Right cardiac atrium (tissue), 5 donors: ENCODE measurements around the gene CFAP46. TPM values are rescaled to one million over a fixed set of nuclear protein-coding genes. Genes with fewer than 3 reads are reported as not detected.

Source experiments
- ATAC-seq, 2 donors: fragments of 200-7000 bp; cut with Tn5 transposase; one replicate each; pipeline versions ENCODE4 v1.8.0 to v1.9.1; 2020; ENCODE audit warnings: moderate library complexity in 2 of 2, mild to moderate bottlenecking in 1 of 2
- DNase-seq, 3 donors: peaks; one replicate each; pipeline ENCODE4 v3.0.0-alpha.2; 2020
- H3K27ac ChIP-seq: one replicate; pipeline ENCODE4 v1.5.1; 2013; ENCODE audit warnings: mild to moderate bottlenecking, low read length, control low read depth, moderate library complexity
- H3K27me3 ChIP-seq: one replicate; pipeline ENCODE4 v1.6.1; 2013; ENCODE audit not compliant: control insufficient read depth, insufficient read depth
- H3K4me1 ChIP-seq: one replicate; pipeline ENCODE4 v1.6.1; 2013; ENCODE audit warnings: low read length; ENCODE audit not compliant: control insufficient read depth, insufficient read depth
- H3K4me3 ChIP-seq: one replicate; pipeline ENCODE4 v1.5.1; 2013; ENCODE audit warnings: low read length, control low read depth
- H3K9me3 ChIP-seq: one replicate; pipeline ENCODE4 v1.6.1; 2013; ENCODE audit warnings: low read length; ENCODE audit not compliant: control insufficient read depth
- WGBS: extraction: QIAGEN DNeasy Blood & Tissue Kit; methylation state at CpG from one replicate; pipeline ENCODE4 v1.1.7; 2013; 5-methylcytosine and 5-hydroxymethylcytosine counted together
- intact Hi-C, 4 donors: fragments of 100-400 bp; cut with DNase I; formaldehyde crosslinking; loops; one replicate each; pipeline versions ENCODE4 v1.11.0 to v1.14.0; 2022 to 2023
- polyA plus RNA-seq: library from polyadenylated mRNA; stranded (reverse); fragments of 200-250 nt; gene quantifications from one replicate; pipeline ENCODE4 v1.2.3, GENCODE V29; 2013
- total RNA-seq, 4 donors: library from RNA; stranded (reverse); fragmentation: NEBNext Ultra II Directional; extraction: Animal tissue kit (Norgen Biotek cat#: 25700); gene quantifications; one replicate each; pipeline ENCODE4 v1.2.1, GENCODE V29; 2021
- donor health status: healthy with polysubstance abuse.
- donor health status: DM: no; HTN: yes; CAD: no.
- donor health status: DM: no; HTN: no; CAD: no.
- donor health status: DM: no; HTN: yes; CAD: no; lungs with severe emphysema.
- donor health status: DM: yes; HTN: yes; CAD: no.

CFAP46 gene
- total and polyA plus RNA-seq, 5 donors, result 1.00 to 1.8 (median 1.6) TPM

DNA sequence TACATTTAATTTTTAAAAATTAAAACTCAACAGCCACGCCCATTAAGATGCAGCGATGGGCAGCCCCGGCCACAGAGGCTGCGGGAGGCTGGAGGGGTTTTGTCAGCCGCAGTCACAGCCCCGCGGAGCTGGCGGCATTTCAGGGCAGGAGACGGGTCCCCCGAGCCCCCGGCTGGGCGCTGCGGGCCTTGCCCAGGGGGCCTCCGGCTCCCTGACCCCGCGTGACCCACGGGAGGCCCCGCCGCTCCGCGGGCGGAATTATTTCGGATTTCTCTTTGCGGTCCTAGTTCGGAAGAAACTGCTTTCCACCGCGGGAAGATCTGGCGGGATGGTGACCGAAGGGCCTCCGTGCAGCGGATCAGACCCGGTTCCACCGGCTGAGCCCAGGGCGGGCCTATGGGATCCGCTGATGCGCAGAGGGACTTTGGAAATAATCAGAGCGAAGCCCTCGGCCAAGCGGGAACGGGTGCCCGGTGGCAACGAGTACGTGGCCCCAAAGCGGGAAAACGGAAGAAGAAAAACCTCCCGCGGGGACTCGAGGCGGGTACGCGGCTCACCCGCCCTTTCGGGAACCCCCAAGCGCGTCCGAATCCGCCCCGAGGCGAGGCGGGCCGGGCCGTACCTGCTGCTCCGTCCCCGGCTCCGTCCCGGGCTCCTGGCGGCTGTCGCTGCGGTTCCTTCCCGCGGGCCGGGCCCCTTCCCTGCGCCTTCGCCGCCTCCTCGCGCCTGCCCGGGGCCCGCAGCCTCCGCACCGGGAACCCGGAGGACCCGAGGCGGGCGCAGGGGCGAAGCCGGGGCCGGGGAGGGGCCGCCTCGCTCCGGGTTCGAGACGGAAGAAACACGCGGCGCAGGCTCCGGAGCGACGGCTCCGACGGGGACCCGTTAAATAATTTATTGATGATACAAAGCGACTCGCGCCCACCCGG, 158.2 kb downstream of the CFAP46 start:
- no peak for DNase-seq
- Histone ChIP-seq H3K9me3 (no peaks in the 10 kb centered on the region), H3K4me3 (no peak overlapping the region), H3K4me1 (no peaks in the 10 kb centered on the region), H3K27ac (no peak overlapping the region), H3K27me3 (no peaks in the 10 kb centered on the region)
- no peak for ATAC-seq
- intact Hi-C loops, result loop anchor here in 1 of 4 donors (10.0 kb wide), 1 partner anchor 119 kb away; no protein-coding TSS in a partner anchor
- WGBS, result 20% methylated on average over 106 of the region's 106 CpGs

DNA sequence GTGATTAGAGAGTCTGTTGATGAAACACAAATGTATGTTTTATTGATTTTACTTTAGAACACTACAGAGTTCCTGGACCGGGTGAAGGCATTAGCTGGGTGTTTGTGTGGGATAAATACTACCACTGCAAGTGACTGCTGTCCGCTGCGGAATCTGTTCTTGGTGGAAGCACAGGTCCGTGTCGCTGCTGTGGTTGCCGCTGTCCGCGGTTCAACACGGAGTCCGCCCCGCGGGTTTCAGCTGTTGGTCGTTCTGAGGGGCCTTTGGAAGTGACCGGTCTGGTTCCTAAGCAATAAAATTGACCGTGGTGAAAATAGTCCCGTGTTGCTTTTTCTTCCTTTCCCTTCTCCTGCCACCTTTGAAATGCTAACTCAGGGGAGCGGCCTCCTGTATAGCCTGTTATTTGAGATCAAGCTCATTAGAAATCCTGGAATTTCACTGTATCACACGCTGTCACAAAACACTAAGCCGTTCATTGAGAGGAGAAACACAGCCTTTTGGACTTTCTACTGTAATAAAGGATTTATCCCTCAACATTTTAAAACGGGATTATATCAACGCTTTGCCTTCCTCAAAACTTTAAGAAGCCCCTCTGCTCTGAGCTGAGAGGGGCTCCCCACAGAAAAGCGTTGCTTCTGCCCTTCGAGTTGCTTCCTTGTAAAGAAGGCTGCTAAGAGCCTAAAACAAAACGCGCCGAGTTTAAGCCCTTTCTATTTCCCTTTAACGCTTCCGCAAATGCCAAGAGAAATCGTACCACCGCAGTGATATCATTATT, 159.0 kb downstream of the CFAP46 start:
- Histone ChIP-seq H3K9me3 (no peaks in the 10 kb centered on the region), H3K27ac (no peak overlapping the region), H3K27me3 (no peaks in the 10 kb centered on the region), H3K4me1 (no peaks in the 10 kb centered on the region), H3K4me3 (no peak overlapping the region)
- intact Hi-C loops, result loop anchor here in 1 of 4 donors (10.0 kb wide), 1 partner anchor 119 kb away; no protein-coding TSS in a partner anchor
- no peak for DNase-seq
- ATAC-seq, result no peak
- WGBS, result 90% methylated on average over 30 of the region's 30 CpGs

DNA sequence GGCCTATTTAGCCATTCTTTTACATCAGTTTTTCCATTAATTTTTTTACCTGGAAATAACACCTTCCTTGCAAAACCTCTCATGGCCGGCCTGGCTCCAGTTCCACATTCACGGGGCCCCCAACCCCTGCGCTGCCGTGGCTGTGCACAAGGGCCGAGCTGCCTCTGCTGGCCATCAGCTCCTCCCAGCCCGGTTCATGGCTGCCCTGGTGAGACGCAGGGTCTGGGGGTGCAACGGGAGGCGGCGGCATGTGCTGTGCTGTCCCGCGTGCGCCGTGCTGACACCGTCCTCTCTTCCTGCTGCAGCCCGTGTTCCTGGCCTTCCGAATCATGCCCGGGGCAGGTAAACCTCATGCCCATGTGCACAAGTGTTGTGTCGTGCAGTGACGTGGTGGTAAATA, 160.8 kb downstream of the CFAP46 start:
- 97% methylated on average over 20 of the region's 20 CpGs for WGBS
- Histone ChIP-seq H3K4me1 (no peaks in the 10 kb centered on the region), H3K4me3 (no peak overlapping the region), H3K27me3 (no peaks in the 10 kb centered on the region), H3K27ac (no peak overlapping the region), H3K9me3 (no peaks in the 10 kb centered on the region)
- intact Hi-C loops, result loop anchor here in 1 of 4 donors (10.0 kb wide), 1 partner anchor 117 kb away; no protein-coding TSS in a partner anchor
- no peak for ATAC-seq
- no peak for DNase-seq

DNA sequence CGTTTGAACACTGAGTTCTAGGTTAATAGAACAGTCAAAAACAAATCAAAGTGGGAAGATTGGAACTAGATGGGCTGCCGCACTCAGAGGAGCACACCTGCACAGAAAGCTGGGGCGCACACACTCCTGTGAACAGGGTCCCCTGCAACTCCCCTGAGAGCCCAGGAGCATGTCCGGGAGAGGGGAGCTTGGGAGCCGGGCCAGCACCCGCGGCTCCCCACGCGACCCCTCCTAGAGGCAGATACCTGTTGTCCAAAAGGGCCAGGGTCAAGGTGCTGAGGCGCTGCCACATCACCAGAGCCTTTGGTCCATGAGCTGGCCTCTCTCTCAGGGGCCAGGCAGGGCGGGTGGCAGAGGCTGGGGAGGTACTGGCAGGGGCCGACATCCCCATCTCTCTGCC, 162.0 kb downstream of the CFAP46 start:
- no peak for ATAC-seq
- intact Hi-C loops, result loop anchor here in 1 of 4 donors (10.0 kb wide), 1 partner anchor 116 kb away; no protein-coding TSS in a partner anchor
- no peaks in the 10 kb centered on the region for H3K27me3 ChIP-seq
- no peaks in the 10 kb centered on the region for H3K9me3 ChIP-seq
- no peak overlapping the region for H3K27ac ChIP-seq
- DNase-seq, result no peak
- no peaks in the 10 kb centered on the region for H3K4me1 ChIP-seq
- no peak overlapping the region for H3K4me3 ChIP-seq
- WGBS, result 91% methylated on average over 12 of the region's 12 CpGs

DNA sequence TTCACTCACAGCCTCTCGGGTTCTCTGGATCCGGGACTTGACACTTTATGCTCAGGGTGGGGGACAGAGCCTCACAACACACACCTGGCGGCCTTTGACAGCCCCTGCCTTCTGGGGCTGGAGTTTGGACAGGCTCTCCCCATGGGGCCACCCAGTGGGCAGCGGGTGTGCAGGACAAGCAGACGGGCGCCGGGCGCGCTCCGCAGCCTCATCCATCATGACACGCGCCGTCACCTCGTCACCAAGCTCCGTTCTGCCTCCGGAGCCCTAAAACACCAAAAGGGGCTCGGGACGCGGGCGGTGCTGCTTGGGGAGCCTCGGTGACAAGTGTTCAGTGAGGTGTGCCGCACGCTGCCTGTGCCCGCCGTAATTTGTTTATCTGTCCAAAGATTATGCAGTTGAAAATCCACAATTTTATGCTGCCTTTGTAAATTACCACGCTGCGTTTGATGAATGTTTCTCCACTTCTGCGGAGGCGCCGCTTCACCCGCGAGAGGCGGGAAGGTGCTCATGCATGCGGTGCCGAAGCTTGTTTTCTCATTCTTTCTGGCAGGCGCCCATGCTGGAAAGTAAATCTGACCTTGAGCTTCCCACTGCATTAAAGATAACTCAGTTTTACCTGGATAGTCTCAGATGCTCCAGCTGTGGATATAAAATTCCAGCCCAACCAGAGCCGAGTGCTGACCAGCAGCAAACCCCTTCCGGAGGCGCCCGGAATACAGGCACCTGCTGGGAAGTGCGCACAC, 162.6 kb downstream of the CFAP46 start:
- intact Hi-C loops, result loop anchor here in 1 of 4 donors (10.0 kb wide), 1 partner anchor 115 kb away; no protein-coding TSS in a partner anchor
- H3K9me3 ChIP-seq, result no peaks in the 10 kb centered on the region
- WGBS, result 94% methylated on average over 41 of the region's 41 CpGs
- no peak for DNase-seq
- no peak overlapping the region for H3K27ac ChIP-seq
- no peak for ATAC-seq
- H3K4me3 ChIP-seq, result no peak overlapping the region
- H3K4me1 ChIP-seq, result no peaks in the 10 kb centered on the region
- no peaks in the 10 kb centered on the region for H3K27me3 ChIP-seq

DNA sequence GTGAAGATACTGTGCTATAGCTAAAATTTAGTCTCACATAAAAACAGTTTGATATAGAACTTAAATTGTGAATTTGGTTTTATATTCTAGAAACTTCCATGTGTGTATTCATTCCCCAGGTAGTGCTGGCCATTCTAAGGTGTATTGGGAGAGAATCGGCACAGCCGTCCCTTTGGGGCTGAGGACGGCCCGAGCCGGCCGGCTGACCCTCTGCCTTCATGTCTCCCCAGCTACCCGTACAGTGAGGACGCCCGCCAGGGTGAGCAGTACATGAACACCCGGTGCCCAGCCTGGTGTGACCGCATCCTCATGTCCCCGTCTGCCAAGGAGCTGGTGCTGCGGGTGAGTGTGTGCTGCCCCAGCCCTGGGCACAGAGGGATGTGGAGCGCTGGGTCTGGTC, 164.9 kb downstream of the CFAP46 start:
- 98% methylated on average over 14 of the region's 14 CpGs for WGBS
- Histone ChIP-seq H3K9me3 (no peaks in the 10 kb centered on the region), H3K4me1 (no peaks in the 10 kb centered on the region), H3K27ac (no peak overlapping the region), H3K4me3 (no peak overlapping the region), H3K27me3 (no peaks in the 10 kb centered on the region)
- no peak for ATAC-seq
- intact Hi-C loops, result no loop called here
- no peak for DNase-seq

DNA sequence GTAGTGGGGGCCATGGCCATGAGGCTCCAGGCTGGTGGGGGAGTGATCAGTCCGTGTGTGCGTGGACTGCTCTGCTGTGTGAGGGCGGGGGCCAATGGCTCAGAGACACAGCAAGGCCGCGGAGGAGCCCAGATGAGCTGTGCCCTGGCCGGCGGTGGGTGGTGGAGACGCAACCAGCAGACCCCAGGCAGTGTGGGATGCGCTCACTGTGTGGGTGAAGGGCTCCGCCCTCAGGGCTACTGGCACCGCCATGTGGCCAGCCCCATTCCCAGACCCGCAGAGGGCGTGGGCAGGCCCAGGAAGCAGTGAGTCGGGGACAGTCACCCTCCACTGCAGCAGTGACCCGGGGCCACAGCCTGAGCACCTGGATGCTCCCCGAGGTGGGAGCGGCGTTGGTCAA, 165.5 kb downstream of the CFAP46 start:
- no peak for ATAC-seq
- no peaks in the 10 kb centered on the region for H3K4me1 ChIP-seq
- intact Hi-C loops, result no loop called here
- no peak overlapping the region for H3K4me3 ChIP-seq
- WGBS, result 91% methylated on average over 18 of the region's 18 CpGs
- no peak overlapping the region for H3K27ac ChIP-seq
- no peaks in the 10 kb centered on the region for H3K27me3 ChIP-seq
- no peaks in the 10 kb centered on the region for H3K9me3 ChIP-seq
- no peak for DNase-seq

DNA sequence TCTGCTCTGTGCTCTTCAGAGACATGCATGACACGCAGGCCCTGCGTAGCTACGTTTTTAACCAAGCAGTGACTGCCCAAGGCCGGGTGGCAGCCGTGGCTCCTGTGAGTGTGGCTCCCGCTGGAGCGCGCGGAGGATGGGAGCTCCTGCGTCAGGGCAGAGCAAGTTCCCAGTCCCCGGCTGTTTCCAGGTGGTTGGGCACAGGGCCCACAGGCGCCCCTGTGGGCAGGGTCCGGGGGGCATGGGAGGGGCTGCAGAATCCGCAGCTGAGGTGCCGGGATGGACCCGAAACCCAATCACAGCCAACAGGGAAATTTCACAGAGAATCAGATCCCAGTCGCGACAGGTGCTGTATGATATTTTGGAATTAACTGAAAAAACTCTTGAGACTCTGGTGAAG, 166.2 kb downstream of the CFAP46 start:
- no peaks in the 10 kb centered on the region for H3K27me3 ChIP-seq
- no peak overlapping the region for H3K27ac ChIP-seq
- WGBS, result 96% methylated on average over 18 of the region's 18 CpGs
- H3K9me3 ChIP-seq, result no peaks in the 10 kb centered on the region
- DNase-seq, result no peak
- no peak overlapping the region for H3K4me3 ChIP-seq
- no peaks in the 10 kb centered on the region for H3K4me1 ChIP-seq
- no peak for ATAC-seq
- intact Hi-C loops, result no loop called here

DNA sequence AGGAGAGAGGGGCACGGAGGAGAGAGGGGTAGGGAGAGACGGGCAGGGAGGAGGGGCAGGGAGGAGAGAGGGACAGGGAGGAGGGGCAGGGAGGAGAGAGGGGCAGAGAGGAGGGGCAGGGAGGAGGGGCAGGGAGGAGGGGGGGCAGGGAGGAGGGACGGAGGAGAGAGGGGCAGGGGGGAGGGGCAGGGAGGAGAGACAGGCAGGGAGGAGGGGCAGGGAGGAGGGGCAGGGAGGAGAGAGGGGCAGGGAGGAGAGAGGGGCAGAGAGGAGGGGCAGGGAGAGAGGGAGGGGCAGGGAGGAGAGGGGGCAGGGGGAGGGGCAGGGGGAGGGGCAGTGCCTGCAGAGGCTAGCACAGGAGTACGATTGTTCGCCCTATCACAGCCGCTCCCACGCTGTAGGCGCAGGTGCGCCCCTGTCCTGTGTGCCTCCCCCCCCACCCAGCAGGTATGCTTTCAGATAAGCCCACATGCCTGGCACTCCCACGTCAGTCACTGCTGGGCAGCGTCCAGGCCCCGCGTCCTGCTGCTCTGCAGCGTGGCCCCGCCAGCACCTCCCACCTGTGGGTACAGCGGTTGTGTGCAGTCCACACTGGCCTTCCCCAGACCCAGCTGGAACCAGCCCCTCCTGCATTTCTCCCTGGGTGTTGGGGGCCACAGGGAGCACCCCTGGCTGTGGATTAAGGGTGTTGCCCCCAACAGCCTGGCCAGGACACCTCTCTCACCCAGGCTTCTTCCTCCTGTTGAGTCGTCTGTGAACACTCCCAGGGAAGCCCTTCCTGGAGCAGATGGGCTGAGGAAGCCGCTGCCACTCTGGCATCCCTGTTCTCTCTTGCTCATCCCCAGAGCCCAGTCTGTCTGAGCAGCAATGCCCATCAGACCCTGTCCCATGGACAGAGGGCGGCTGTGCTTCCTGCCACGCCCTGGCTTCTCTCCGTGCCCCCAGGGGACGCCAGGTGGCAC, 167.2 kb downstream of the CFAP46 start:
- ATAC-seq, result peak; percentile 23 to 29
- no peak for DNase-seq
- no peaks in the 10 kb centered on the region for H3K9me3 ChIP-seq
- H3K4me1 ChIP-seq, result no peaks in the 10 kb centered on the region
- H3K4me3 ChIP-seq, result no peak overlapping the region
- intact Hi-C loops, result no loop called here
- WGBS, result 79% methylated on average over 22 of the region's 22 CpGs
- no peaks in the 10 kb centered on the region for H3K27me3 ChIP-seq
- H3K27ac ChIP-seq, result no peak overlapping the region
